WERI-Rb-1 (cell line): ENCODE data around the gene MCM7.
"Not testable (repeated sequence)": the region's sequence is repeated elsewhere in the genome, so short reads cannot be mapped to it uniquely, and the experiment has no call there.

Source experiments
- DNase-seq: peaks from one replicate; pipeline ENCODE4 v3.0.0-alpha.2; 2020
- H3K27ac ChIP-seq: fragments of 250-450 bp; sonication (Bioruptor Pico); 2 replicates; pipeline ENCODE4 v1.5.1; 2020; ENCODE audit warnings: mild to moderate bottlenecking, moderate library complexity
- H3K27me3 ChIP-seq: fragments of 250-450 bp; sonication (Bioruptor Pico); 2 replicates; pipeline ENCODE4 v1.5.1; 2021; ENCODE audit warnings: mild to moderate bottlenecking, low read depth, moderate library complexity; ENCODE audit not compliant: insufficient read depth, severe bottlenecking
- H3K36me3 ChIP-seq: fragments of 250-450 bp; sonication (Bioruptor Pico); 2 replicates; pipeline ENCODE4 v1.5.1; 2020; ENCODE audit warnings: mild to moderate bottlenecking, moderate library complexity
- H3K4me3 ChIP-seq: 2 replicates; pipeline ENCODE4 v1.5.1; 2011; ENCODE audit warnings: low read depth, mild to moderate bottlenecking, control low read depth, low read length
- H3K9me3 ChIP-seq: fragments of 250-450 bp; sonication (Bioruptor Pico); 2 replicates; pipeline ENCODE4 v1.5.1; 2021; ENCODE audit warnings: mild to moderate bottlenecking, moderate library complexity; ENCODE audit not compliant: severe bottlenecking
- CTCF ChIP-seq: IDR thresholded peaks from 2 replicates; pipeline ENCODE4 v1.5.1; 2011; ENCODE audit warnings: low read depth, mild to moderate bottlenecking, control low read depth, inconsistent platforms, low read length

Gene MCM7

DNA sequence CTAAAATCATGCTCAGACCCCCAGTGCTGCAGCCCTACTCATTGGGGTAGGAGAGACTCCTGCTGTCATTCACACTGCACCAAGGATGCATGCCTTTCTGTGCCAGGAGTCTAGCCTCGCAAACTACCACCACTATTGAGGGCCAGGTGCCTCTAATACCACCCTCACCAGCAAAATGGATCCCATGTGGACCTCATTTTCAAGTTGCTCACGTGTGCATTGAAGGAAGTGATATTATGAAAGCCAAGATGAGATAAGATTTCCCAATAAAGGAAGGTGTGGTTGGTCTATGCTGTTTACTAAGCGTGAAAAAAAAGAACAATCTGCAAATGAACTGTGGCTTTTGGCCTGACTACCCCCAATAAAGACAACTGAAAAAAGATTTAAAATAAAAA lies 40.4 kb upstream of the MCM7 start:
- no peak for TF ChIP-seq CTCF

DNA sequence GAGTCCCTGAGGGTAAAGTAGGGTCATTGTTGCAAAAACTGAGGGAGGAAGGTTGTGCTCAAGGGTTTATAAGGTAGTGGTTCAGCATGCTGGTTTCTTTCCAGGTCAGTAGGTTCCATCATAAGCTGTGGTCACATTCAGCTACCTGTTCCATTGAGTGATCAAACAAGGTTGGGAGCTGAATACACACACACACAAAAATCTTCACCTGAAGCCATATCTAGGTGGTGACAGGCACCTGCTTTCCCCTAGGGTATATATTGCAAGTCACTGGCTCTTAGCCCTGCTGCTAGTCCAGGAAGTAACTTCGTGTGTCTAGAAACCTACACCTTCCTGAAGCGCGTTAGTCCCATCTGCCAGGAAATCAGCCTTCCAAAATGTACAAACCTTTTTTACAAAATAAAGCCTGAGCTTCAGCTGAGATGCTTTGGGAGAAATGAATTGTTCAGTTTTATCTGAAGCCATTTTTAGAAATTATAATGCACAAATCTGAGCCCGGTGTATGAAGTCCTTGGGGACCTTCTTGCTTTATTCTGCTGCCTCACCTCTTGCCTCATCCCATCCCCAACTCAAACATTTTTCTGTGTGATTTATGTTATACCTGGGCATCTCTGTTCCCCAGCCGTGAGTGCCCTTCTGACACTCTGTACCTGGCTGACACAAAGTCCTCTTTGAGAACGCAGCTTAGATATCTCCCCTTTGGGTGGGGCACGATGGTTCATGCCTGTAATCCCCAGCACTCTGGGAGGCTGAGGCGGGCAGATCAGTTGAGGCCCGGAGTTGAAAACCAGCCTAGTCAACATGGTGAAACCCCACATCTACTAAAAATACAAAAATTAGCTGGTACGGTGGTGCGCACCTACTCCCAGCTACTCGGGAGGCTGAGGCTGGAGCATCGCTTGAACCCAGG lies 36.9 kb upstream of the MCM7 start:
- H3K27ac ChIP-seq, result no peak overlapping the region
- H3K9me3 ChIP-seq, result no peaks in the 10 kb centered on the region
- DNase-seq, result no peak
- H3K36me3 ChIP-seq, result no peaks in the 10 kb centered on the region
- no peak overlapping the region for H3K4me3 ChIP-seq
- no peaks in the 10 kb centered on the region for H3K27me3 ChIP-seq
- no peak for TF ChIP-seq CTCF

More for the DNA sequence above, 40.4 kb upstream of the MCM7 start:
- H3K36me3 ChIP-seq, result no peaks in the 10 kb centered on the region
- DNase-seq, result no peak
- H3K27ac ChIP-seq, result no peak overlapping the region
- no peaks in the 10 kb centered on the region for H3K9me3 ChIP-seq
- no peaks in the 10 kb centered on the region for H3K27me3 ChIP-seq
- no peak overlapping the region for H3K4me3 ChIP-seq

DNA sequence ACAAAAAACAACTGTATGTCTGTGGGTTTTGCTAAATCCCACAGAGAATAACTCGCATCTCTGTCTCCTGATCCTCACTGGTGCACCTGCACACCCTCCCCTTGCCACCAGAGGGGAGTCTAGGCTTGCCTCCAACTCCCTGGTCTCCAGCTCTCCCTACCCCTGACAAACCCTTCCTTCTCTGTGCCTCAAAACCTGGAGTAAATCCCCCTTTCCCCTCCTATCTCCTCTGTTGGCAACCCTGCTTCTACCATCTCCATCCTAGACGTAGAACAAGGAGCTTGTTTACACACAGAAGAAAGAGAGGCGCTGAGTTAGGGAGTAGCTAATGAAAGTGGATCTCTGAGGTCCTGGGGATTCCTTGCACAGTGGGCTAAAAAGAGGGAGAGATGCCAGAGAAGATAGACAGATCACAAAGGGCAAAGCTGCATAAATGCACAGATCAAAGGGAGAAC lies 31.5 kb upstream of the MCM7 start:
- peak; percentile 75 for DNase-seq
- Histone ChIP-seq H3K9me3 (no peaks in the 10 kb centered on the region), H3K36me3 (no peaks in the 10 kb centered on the region), H3K27me3 (no peaks in the 10 kb centered on the region), H3K4me3 (no peak overlapping the region), H3K27ac (no peak overlapping the region)
- peak; percentile 97 for TF ChIP-seq CTCF

- Histone ChIP-seq H3K27me3 (no peaks in the 10 kb centered on the region), H3K9me3 (no peaks in the 10 kb centered on the region), H3K27ac (no peak overlapping the region), H3K36me3 (no peaks in the 10 kb centered on the region), H3K4me3 (no peak overlapping the region)
- DNase-seq, result no peak
- TF ChIP-seq CTCF, result no peak
Measured at GRCh38 chr7:100132126-100132525, 30.9 kb upstream of the MCM7 start.

DNA sequence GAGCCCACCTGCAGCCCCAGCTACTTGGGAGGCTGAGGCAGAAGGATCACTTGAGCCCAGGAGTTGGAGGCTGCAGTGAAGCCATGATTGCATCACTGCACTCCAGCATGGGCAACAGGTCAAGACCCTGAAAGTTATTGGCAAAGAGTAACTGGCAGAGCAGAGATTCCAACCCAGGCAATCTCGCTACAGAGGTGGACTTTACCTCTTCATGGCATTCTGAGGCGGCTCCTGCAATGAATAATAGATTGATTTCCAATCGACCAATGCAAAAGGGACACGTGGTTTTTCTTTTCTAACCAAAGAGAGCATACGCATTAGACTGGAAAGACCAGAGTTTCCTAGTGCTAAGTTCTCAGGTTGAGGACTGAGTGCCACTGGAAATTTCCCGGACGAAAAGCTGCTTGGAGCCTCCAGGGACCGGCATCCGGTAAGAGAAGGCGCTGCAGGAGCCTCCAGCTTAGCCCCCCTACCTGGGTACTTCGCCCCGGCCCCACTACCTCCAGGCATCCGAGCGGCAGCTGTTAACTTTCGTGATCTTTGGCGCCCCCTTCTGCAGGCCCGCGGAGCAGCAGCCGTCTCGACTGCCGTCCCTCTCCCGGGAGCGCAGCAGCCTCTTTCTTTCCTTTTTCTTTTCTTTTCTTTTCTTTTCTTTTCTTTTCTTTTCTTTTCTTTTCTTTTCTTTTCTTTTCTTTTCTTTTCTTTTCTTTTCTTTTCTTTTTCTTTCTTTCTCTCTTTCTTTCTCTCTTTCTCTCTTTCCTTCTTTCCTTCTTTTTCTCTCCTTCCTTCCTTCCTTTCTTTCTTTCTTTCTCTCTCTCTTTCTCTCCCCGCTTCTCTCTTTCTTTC lies 29.6 kb upstream of the MCM7 start:
- DNase-seq, result peak; percentile 89
- Histone ChIP-seq H3K9me3 (no peaks in the 10 kb centered on the region), H3K36me3 (no peaks in the 10 kb centered on the region), H3K27ac (no peak overlapping the region), H3K4me3 (no peak overlapping the region), H3K27me3 (no peaks in the 10 kb centered on the region)
- TF ChIP-seq CTCF, result peak; percentile 81

- H3K27ac ChIP-seq, DNase-seq, H3K9me3 ChIP-seq, H3K27me3 ChIP-seq, H3K36me3 ChIP-seq, H3K4me3 ChIP-seq: not testable (repeated sequence)
Measured at GRCh38 chr7:100130220-100130607, 29.0 kb upstream of the MCM7 start.
